NCI-H460 (cell line): ENCODE results near the gene QSER1. TPM values are rescaled to one million over a fixed set of nuclear protein-coding genes. Genes with fewer than 3 reads are reported as not detected.

ENCODE experiments used
- DNase-seq: peaks from one replicate; pipeline ENCODE4 v3.0.0-alpha.2; 2016; ENCODE audit warnings: low read depth; ENCODE audit errors: extremely low read depth
- total RNA-seq: library from RNA; depleted of rRNA; stranded (reverse); fragments of >200 nt; shearing (Covaris generic); gene quantifications from 2 replicates; pipeline ENCODE4 v1.2.3, GENCODE V29; 2014

QSER1 gene
- total RNA-seq, 1 experiment from 2014 or later = 21.8 TPM

DNA sequence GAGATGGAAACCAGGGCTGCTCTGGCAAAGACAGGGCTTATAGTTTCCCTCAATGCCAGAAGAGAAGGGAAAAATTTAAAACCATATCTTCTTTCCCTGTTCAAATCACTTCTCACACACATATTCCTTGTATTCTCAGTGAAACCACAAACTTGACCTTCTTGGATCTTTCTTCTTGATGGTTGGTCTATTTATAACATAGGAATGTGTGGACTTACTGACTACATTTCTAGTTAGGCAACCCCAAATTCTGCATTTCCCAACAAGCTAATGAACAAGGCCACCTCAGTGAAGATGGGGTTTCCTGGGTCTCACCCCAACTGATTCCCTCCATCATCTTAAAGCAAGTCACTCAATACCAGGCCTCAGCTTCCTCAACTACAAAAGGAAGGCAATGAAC lies 3.8 kb upstream of the QSER1 start:
- DNase-seq = no peak

DNA sequence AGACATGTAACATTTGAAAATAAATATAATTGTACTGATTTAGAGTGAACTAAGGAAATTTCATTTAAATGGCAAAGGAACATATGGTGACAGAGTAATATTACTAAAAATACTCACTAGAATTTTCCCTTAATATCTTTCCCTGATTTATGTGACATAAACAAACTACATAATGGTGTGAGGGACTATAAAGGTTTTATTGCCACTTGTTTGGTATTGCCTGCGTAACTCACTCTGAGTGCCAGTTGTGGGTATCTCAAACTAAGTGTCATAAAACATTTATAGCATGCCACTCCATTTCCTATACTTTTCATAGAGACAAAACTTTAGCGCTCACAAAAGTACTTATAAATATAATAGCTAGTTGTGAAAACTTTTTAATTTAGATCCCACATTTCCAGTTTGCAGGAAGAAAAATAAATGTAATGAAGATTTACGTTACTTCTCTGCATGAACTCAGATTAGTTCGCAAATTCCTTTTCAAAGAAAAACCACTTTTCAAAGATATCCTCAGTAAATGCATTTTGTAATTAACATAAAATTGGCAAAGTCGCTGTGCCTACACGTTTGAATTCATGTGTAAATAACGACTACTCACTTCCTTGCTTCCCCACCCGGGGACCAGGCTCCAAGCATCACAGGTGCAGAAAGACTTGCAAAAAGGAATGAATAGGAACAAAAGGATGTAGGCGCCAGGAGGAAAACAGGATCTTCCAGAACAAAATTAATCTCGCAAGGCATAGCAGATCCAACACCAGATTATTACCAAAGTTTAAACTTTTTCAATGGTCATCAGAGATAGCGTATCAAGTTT lies 1.6 kb upstream of the QSER1 start:
- no peak for DNase-seq

DNA sequence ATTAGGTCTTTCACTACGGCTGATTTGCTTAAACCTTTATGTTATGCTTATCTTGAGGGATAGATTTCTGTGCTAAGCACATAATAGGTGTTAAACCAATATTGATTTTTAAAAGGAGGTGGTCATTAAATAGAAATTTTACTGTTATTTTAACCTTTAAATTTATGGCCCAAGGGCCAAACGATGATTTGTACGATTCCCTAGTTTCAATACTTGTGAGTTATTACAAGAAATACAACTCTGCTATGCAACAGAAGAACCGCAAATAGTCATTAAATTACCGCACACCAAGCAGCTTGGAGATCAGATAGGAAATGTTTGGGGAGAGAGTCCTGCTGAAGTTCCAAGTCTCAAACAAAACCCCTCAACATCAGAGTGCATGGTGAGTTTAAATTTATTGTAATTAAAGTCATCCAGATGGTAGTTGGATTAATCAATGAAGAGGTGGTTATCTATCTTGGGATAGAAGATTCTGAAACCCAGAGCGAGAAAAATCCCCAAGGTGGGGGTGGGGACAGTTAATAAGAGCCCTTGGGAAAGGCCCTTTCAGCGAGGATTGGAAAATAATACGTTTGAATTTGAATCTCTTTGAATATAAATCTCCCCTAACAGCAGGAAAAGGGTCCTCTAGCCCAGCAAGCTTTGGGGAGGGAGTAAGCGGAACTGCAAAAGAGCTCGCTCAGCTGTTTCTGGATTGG lies 805 bp upstream of the QSER1 start:
- no peak for DNase-seq

DNA sequence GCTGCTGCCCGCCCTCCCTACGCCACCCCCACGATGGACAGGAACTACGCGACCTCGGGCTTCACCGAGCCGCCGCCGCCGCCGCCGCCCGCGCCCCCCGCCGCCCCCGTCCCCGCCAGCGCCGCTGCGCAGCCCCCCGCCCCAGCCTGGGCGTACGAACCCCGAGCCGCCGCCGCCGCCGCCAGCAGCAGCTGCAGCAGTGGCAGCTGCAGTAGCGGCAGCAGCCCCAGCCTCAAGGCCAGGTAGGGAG lies 407 bp downstream of the QSER1 start:
- no peak for DNase-seq

DNA sequence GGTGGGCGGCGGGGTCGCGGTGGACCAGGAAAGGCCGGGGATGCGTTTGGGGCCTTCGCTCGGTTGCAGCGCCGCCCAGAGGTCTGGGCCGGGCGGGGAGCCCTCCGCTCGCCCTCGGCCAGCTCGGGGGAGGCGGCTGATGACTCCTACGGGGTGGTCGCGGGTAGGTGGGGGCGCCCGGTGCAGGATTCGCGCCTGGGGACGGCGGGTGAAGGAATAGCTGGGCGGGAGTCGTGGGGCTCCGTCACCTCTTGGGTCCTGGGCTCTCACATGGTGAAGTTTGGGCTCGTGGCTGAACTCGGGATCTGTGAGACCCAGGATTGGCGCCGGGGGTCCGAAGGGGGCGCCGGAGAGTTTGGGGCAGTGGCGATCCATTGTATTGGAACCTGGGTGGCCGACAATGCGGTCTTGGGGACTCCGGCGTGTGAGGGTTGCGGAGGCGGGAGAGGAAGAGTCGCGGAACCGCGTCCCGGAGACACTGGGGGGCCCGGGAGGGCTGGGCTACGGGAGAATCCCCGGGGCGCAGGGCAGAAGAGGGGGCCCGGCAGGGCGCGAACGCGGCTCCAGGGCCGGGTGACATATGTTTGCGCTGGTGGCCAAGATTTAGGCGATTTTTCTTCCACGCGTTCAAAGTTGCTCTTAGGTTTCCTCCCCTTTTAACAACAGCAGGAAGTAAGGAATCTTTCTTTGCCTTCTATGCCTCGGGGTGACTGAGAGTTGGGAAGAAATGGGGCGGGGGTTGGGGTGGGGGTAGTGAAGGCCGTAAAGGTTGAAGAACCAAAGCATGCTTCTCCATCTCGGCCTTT lies 935 bp downstream of the QSER1 start:
- DNase-seq = no peak

DNA sequence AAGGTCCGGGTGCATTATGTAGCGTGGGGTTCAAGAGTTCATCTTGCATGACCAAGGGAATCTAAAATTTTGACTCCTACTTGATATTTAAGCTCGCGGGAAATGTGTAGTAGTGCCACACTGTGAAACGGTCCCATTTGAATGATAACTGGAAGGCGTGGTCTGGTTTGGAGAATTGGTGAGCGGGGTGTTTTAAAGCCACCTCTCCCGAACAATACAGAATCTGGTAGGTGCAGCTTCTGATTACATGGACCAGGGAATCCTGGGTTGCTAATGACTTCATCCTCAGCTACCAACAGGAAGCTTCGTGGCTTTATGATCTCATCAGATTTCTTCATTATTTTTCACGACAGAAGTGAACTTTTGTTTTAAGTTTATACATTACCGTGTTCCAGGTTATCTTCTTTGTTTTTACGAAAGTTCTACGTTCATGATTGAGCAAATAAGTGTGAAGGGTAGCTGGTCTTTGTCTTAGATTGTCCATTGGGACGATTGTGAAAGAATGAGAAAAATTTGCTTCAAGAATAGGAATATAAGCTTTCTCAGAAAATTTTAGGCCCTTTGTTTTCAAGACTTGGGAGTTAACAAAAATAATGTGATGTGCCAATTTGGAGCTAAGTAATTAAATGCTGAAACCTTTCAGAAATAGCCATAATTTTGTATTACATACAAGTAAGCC lies 1.7 kb downstream of the QSER1 start:
- no peak for DNase-seq

DNA sequence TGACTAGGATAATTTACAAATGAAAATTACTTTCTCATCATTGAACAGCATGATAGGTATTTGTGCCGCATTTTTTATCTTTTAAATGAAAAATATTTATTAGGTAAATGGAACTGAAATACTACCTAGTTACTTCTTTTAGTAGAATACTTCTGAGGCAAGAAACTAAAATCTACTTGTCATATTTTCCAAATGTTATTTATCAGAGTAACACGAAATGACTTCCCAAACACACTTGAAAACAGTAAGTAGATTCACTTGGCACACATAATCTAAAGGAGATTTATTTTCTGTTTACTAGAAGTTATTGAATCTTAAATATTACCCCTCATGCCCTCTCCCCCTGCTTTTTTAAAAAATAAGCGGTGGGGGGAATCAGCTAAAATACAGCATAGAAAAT lies 2.3 kb downstream of the QSER1 start:
- DNase-seq = no peak

DNA sequence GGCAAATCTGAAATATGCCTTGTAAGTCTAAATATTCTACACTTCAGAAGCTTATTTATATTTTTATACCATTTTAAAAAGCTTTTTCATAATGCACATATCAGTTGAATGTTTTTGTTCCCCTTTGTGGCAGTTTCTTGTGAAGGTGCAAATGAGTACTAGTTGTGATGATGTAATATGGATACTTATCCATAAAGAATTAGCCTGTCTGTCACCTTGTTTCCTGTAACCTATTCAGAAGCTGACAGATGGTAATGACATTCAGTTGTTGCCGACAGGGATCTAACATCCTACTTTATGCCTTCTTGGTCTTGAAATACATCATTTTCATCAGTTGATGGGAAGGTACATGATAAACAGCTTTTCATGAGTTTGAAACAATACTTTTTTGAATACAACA lies 2.9 kb downstream of the QSER1 start:
- DNase-seq = no peak

DNA sequence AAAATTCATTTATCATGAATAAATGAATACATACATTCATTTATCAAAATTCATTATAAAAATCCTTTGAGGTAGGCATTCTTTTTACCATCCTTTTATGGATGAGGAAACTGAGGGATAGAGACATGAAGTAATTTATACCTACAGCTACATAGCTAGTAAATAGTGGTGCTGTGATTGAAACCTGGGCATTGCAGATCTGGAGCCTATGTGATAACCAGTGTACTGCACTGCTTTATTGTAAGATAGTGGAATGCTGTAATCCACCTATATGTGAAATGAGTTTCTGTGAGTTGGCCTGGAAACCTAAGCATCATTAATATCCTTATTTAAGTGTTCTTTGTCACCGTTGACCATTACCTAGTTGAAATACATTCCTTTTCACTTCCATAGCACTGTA lies 4.5 kb downstream of the QSER1 start:
- no peak for DNase-seq

DNA sequence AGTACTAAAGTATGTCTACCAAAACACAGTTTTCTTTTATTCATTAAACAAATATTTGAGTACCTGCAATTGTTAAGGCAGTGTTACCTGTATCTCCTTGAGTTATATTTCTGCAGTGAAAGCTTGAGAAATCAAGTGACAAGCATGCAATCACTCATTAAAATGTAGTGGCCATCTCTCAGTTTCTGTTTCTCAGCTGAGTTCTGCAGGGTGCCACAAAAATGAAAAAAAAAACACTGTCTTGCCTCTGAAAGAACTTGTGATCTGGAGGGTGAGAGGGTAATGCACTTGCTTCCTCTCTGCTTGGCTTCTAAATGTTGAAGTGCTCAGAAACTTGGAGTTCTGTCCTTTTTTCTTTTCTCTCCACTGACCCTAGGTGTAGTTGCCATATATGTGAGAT lies 6.8 kb downstream of the QSER1 start:
- no peak for DNase-seq

DNA sequence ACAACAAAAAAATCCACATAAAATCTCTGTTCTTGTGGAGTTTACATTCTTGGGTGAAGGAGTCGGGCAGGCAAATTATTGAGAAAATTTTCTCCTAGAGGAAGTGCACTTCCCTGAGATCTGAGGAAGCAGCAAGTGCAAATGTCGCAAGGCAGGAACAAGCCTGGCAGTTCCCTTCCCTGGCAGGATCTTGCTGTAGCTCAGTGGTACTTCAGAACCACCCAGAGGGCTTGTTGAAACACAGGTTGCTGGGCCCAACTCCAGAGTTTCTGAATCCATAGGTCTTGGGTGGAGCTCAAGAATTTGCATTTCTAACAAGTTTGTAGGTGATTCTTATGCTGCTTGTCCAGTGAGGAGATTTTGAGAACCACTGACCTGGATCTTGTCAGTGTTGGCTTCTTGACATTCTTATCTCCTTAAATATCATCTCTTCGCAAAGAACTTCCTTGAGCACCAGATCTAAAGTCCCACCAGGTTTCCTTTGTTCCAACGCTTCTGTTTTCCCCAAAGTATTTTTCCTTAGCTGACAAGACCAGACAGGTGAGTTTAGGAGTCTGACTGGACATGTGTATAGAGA lies 9.6 kb downstream of the QSER1 start:
- no peak for DNase-seq

DNA sequence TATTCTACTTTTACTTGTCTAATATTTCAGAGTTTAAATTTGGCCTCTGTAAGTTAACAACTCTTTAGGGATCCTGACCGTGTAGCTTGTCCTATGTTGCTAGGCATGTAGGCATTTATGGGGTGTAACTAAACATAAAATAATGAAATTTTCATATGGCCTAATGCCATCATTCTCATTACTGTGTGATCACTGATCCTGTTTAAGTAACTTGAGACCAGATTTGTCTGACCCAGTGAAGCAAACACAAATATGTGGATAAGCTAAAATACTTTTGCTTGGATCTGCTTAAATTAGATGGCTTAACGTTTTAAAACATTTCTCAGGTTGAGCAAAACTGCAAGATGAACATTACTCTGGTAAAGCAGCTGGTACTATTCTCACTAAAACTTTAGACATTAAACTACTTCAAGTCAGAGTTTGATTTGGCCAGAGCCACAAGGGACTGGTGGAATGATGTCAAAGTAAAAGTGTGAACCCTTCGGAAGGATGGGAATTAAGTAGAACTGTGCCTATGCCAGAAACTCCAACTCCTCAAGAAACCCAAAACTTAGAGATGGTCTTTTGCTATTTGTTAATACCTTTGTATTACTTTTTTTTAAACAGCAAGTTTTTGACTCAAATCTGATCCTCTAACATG lies 12.5 kb downstream of the QSER1 start:
- no peak for DNase-seq

DNA sequence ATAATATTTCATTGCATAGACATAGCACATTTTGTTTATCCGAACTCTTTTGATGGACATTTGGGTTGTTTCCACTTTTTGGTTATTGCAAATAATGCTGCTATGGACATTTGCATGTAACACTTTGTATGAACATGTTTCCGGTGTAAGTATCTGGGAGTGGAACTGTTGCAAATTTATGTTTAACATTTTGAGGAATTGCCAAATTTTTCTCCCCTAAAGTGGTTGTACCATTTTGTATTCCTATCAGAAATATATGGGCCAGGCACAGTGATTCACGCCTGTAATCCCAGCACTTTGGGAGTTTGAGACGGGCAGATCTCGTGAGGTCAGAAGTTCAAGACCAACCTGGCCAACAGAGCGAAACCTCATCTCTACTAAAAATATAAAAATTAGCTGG lies 16.0 kb downstream of the QSER1 start:
- no peak for DNase-seq

DNA sequence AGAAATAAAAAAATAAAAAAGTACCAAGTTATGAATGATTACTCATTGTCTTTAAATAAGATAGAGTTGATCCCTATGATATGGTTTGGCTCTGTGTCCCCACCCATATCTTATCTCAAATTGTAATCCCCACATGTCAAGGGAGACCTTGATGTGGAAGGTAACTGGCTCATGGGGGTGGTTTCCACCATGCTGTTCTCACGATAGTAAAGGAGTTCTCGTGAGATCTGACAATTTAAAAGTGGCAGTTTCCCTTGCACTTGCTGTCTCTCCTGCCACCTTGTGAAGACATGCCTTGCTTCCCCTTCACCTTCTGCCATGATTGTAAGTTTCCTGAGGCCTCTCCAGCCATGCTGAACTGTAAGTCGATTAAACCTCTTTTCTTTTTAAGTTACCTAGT lies 18.8 kb downstream of the QSER1 start:
- no peak for DNase-seq

DNA sequence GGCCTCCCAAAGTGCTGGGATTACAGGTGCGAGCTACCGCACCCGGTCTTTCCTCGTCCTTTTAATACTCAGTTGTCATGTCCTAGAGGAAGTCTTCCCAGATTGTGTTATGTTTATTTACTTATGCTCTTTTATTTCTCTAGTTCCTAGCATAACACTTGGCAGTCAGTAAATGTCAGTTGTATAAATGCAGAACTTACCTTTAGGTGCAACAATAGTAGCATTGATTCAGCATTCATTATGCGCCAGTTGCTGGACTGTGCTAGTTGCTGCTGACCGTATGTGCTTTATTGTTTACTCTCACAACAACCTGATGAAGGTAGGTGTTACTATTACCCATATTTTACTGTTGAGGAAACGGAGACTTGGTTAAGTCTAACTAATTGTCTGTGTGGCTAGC lies 20.8 kb downstream of the QSER1 start:
- no peak for DNase-seq

DNA sequence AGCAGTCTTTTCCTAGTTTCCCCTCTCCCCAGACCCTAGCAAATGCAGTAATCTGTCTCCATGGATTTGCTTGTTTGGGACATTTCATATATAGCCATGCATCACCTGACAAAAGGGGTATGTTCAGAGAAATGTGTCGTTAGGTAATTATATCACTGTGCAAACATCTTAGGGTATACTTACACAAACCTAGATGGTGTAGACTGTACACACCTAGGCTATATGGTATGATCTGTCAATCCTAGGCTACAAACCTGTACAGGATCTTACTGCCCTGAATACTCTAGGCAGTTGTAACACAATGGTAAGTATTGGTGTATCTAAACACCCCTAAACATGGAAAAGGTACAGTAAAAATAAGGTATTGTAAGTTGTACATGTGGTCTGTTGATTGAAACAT lies 23.8 kb downstream of the QSER1 start:
- no peak for DNase-seq

DNA sequence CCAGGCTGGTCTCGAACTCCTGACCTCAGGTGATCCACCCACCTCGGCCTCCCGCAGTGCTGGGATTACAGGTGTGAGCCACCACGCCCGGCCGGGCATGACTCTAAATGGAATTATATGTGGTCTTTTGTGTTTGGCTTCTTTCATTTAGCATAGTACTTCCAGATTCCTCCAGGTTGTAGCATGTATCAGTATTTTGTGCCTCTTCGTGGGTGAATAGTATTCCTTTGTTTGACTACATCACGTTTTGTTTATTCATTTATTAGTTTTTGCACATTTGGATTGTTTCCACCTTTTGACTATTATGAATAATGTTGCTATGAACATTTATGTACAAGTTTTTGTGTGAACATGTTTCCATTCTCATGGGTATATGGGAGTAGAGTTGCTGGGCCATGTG lies 24.4 kb downstream of the QSER1 start:
- no peak for DNase-seq

DNA sequence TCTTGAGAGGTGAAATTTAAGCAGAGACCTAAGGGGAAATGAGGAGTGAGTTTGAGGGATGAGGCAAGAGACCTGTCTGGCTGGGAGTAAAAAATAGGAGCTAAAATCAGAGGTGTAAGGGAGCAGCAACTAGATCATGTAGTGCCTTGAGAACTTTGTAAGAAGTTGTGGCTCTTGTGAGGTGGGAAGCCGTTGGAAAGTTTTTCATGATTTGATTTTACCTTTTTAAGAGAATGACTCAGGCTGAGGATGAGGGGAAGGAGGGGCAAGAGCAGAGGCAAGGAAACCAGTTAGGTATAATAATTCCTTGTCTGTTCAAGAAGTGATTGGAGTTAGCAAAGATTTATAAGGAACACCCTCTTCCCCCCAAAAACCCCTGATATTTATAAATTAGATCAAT lies 25.8 kb downstream of the QSER1 start:
- no peak for DNase-seq

DNA sequence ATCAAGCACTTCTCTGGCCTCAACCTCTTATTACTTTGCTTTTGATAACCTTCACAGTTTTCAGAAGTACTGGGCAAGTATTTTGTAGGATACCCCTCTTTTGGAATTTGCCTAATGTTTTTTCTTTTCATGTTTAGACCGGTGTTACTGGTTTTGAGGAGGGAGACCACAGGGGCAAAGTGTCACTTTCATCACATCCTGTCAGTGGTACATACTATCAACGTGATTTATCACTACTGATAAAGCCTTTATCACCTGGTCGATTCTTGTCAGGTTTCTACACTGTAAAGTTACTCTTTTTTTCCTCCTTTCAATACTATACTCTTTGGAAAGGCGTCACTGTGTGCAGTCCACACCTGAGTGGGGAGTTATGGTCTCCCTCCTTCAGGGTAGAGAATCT lies 26.7 kb downstream of the QSER1 start:
- DNase-seq = no peak

DNA sequence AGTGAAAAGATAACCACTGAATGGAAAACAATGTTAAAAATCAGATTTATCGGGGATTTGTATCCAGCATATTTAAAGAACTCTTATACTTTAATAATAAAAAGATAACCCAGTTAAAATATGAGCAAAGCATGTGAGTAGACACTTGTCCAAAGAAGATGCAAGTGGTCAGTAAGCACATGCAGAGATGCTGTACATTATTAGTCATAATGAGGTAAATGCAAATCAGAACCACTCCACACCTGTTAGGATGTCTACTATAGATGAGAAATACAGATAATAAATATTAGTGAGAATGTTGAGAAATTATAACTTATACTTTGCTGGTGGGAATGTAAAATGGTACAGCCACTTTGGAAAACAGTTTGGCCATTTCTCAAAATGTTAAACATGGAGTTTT lies 28.0 kb downstream of the QSER1 start:
- DNase-seq = no peak

DNA sequence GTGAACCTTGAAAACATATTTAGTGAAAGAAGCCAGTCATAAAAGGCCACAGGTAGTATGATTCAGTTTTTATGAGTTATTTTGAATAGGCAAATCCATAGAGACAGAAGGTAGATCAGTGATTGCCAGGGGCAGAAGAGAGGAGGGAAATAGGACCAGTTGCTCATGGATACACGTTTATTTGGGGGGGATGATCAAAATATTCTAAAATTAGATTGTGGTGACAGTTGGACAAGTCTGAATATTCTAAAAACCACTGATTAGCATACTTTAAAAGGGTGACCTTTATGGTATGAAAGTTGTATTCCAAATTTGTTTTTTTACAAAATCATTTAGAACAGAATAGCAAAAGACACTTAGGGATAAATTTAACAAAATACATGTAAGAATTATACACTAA lies 28.6 kb downstream of the QSER1 start:
- DNase-seq = no peak
